ENCODE data around the gene TMPRSS2.

DNA sequence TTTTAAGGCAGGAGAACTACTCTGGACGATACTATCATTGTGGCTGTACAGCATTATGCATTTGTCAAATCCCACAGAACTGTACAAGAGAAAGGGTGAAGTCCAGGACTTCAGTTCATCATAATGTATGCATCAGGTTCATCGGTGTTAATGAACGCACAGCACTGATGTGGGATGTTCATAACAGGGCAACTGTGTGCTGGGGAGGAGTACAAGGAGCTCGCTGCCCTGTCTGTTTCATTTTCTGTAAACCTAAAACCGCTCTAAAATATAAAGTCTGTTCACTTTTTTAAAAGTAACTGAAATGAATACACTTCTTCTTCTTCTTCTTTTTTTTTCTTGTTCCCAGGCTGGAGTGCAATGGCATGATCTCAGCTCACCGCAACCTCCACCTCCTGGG, 25.0 kb downstream of the TMPRSS2 start:
- TF ChIP-seq, protein P1, sequence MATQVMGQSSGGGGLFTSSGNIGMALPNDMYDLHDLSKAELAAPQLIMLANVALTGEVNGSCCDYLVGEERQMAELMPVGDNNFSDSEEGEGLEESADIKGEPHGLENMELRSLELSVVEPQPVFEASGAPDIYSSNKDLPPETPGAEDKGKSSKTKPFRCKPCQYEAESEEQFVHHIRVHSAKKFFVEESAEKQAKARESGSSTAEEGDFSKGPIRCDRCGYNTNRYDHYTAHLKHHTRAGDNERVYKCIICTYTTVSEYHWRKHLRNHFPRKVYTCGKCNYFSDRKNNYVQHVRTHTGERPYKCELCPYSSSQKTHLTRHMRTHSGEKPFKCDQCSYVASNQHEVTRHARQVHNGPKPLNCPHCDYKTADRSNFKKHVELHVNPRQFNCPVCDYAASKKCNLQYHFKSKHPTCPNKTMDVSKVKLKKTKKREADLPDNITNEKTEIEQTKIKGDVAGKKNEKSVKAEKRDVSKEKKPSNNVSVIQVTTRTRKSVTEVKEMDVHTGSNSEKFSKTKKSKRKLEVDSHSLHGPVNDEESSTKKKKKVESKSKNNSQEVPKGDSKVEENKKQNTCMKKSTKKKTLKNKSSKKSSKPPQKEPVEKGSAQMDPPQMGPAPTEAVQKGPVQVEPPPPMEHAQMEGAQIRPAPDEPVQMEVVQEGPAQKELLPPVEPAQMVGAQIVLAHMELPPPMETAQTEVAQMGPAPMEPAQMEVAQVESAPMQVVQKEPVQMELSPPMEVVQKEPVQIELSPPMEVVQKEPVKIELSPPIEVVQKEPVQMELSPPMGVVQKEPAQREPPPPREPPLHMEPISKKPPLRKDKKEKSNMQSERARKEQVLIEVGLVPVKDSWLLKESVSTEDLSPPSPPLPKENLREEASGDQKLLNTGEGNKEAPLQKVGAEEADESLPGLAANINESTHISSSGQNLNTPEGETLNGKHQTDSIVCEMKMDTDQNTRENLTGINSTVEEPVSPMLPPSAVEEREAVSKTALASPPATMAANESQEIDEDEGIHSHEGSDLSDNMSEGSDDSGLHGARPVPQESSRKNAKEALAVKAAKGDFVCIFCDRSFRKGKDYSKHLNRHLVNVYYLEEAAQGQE (IDR thresholded peaks at IDR 0.05; ENCODE audit: borderline replicate concordance) = no peak
- TF ChIP-seq, protein P1 (CRISPR knock-in tag; IDR thresholded peaks at IDR 0.05; ENCODE audit: low read depth) = no peak
- TF ChIP-seq CHD2 (IDR thresholded peaks at IDR 0.05; ENCODE audit: low read depth, low read length) (no peak), BDP1 (IDR thresholded peaks at IDR 0.05; ENCODE audit: insufficient read depth, insufficient read length) (no peak), FOXM1 (IDR thresholded peaks at IDR 0.05; ENCODE audit: low read depth) (no peak), FOXM1 (CRISPR knock-in tag; IDR thresholded peaks at IDR 0.05; ENCODE audit: low read depth) (no peak), CREB1 (IDR thresholded peaks at IDR 0.05) (no peak), CREB1 (CRISPR knock-in tag; IDR thresholded peaks at IDR 0.05) (no peak), JUND (IDR thresholded peaks at IDR 0.05; ENCODE audit: borderline replicate concordance, low read depth, low read length) (no peak), JUND (tag; IDR thresholded peaks at IDR 0.05; ENCODE audit: borderline replicate concordance, low read depth, low read length) (no peak), ATF7 (IDR thresholded peaks at IDR 0.05) (no peak), ZFP30 (CRISPR knock-in tag; IDR thresholded peaks at IDR 0.05; ENCODE audit: borderline replicate concordance) (no peak)
- TF ChIP-seq, protein P2, sequence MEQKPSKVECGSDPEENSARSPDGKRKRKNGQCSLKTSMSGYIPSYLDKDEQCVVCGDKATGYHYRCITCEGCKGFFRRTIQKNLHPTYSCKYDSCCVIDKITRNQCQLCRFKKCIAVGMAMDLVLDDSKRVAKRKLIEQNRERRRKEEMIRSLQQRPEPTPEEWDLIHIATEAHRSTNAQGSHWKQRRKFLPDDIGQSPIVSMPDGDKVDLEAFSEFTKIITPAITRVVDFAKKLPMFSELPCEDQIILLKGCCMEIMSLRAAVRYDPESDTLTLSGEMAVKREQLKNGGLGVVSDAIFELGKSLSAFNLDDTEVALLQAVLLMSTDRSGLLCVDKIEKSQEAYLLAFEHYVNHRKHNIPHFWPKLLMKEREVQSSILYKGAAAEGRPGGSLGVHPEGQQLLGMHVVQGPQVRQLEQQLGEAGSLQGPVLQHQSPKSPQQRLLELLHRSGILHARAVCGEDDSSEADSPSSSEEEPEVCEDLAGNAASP (IDR thresholded peaks at IDR 0.05) = no peak
- TF ChIP-seq, protein P3, sequence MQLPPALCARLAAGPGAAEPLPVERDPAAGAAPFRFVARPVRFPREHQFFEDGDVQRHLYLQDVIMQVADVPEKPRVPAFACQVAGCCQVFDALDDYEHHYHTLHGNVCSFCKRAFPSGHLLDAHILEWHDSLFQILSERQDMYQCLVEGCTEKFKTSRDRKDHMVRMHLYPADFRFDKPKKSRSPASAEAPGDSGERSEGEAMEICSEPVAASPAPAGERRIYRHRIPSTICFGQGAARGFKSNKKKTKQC (CRISPR knock-in tag; IDR thresholded peaks at IDR 0.05) = no peak
